Lower lobe of right lung (tissue), 2 donors: ENCODE measurements around the gene FAM177B. TPM values are rescaled to one million over a fixed set of nuclear protein-coding genes. Genes with fewer than 3 reads are reported as not detected.
"Not testable (repeated sequence)": the region's sequence is repeated elsewhere in the genome, so short reads cannot be mapped to it uniquely, and the experiment has no call there.

Experiments
- ATAC-seq, 2 donors: fragments of 200-7000 bp; cut with Tn5 transposase; one replicate each; pipeline ENCODE4 v1.9.1; 2020 to 2022; ENCODE audit warnings: mild to moderate bottlenecking in 2 of 2, moderate library complexity in 2 of 2
- DNase-seq: peaks from one replicate; pipeline ENCODE4 v3.0.0-alpha.2; 2020
- H3K27ac ChIP-seq: fragments of 200-600 bp; one replicate; pipeline ENCODE4 v1.8.0; 2022
- H3K27me3 ChIP-seq: fragments of 200-600 bp; one replicate; pipeline ENCODE4 v1.8.0; 2022; ENCODE audit warnings: low read depth
- H3K36me3 ChIP-seq: fragments of 200-600 bp; one replicate; pipeline ENCODE4 v1.8.0; 2022; ENCODE audit warnings: mild to moderate bottlenecking
- H3K4me1 ChIP-seq: fragments of 200-600 bp; one replicate; pipeline ENCODE4 v1.8.0; 2022
- H3K4me3 ChIP-seq: fragments of 200-600 bp; one replicate; pipeline ENCODE4 v1.8.0; 2022; ENCODE audit warnings: mild to moderate bottlenecking
- H3K9me3 ChIP-seq: fragments of 200-600 bp; one replicate; pipeline ENCODE4 v1.8.0; 2022
- CTCF ChIP-seq: fragments of 200-600 bp; IDR thresholded peaks from one replicate; pipeline ENCODE4 v1.8.0; 2022; ENCODE audit warnings: antibody characterized with exemption, mild to moderate bottlenecking
- intact Hi-C: fragments of 100-400 bp; cut with DNase I; formaldehyde crosslinking; loops from one replicate; pipeline ENCODE4 v1.11.0; 2022
- total RNA-seq: library from RNA; stranded (reverse); fragmentation: NEBNext Ultra II Directional; extraction: Animal tissue kit (Norgen Biotek cat#: 25700); gene quantifications from one replicate; pipeline ENCODE4 v1.2.1, GENCODE V29; 2021
- donor health status: DM: no; HTN: yes; CAD: no; lungs with severe emphysema.

The FAM177B gene
- total RNA-seq, 1 donor from 2014 or later = 0.56 TPM

GRCh38 chr1:222732216-222733159 is 4.5 kb upstream of the FAM177B start:
- Histone ChIP-seq H3K27ac (no peak overlapping the region), H3K27me3 (no peaks in the 10 kb centered on the region), H3K4me3 (no peak overlapping the region), H3K9me3 (no peaks in the 10 kb centered on the region), H3K4me1 (peaks cover 4% of the 10 kb centered on the region), H3K36me3 (peaks cover 91% of the 10 kb centered on the region)
- DNase-seq (no peak), ATAC-seq (no peak)
- no peak for TF ChIP-seq CTCF
- intact Hi-C loops = no loop called here

- Histone ChIP-seq H3K4me3 (no peak overlapping the region), H3K9me3 (no peaks in the 10 kb centered on the region), H3K27ac (no peak overlapping the region), H3K27me3 (no peaks in the 10 kb centered on the region), H3K4me1 (peaks cover 4% of the 10 kb centered on the region), H3K36me3 (peaks cover 69% of the 10 kb centered on the region)
- ATAC-seq (no peak), DNase-seq (no peak)
- no peak for TF ChIP-seq CTCF
- intact Hi-C loops = no loop called here
These were observed 2.3 kb upstream of the FAM177B start for GRCh38 chr1:222734740-222735139.

- H3K27ac ChIP-seq = no peak overlapping the region
- H3K4me3 ChIP-seq = no peak overlapping the region
- H3K9me3 ChIP-seq = no peaks in the 10 kb centered on the region
- TF ChIP-seq CTCF = no peak
- H3K27me3 ChIP-seq = no peaks in the 10 kb centered on the region
- DNase-seq (no peak), ATAC-seq (no peak)
- intact Hi-C loops = no loop called here
- H3K4me1 ChIP-seq = no peaks in the 10 kb centered on the region
- peaks cover 52% of the 10 kb centered on the region for H3K36me3 ChIP-seq
These were observed 532 bp upstream of the FAM177B start for GRCh38 chr1:222736470-222736869.

GRCh38 chr1:222739465-222739864 is 2.5 kb downstream of the FAM177B start:
- no peak for DNase-seq
- no peak for TF ChIP-seq CTCF
- intact Hi-C loops = no loop called here
- Histone ChIP-seq H3K27ac (no peak overlapping the region), H3K36me3 (peaks cover 22% of the 10 kb centered on the region), H3K27me3 (no peaks in the 10 kb centered on the region), H3K9me3 (no peaks in the 10 kb centered on the region), H3K4me1 (no peaks in the 10 kb centered on the region), H3K4me3 (no peak overlapping the region)
- no peak for ATAC-seq

- Histone ChIP-seq H3K36me3 (peaks cover 17% of the 10 kb centered on the region), H3K4me1 (no peaks in the 10 kb centered on the region), H3K9me3 (no peaks in the 10 kb centered on the region), H3K27ac (no peak overlapping the region), H3K27me3 (no peaks in the 10 kb centered on the region), H3K4me3 (no peak overlapping the region)
- ATAC-seq (no peak), DNase-seq (no peak)
- TF ChIP-seq CTCF = no peak
- intact Hi-C loops = no loop called here
These were observed 2.9 kb downstream of the FAM177B start for GRCh38 chr1:222739929-222740328.

GRCh38 chr1:222741630-222742457 is 4.8 kb downstream of the FAM177B start:
- intact Hi-C loops = not testable (repeated sequence)

More at GRCh38 chr1:222741630-222742457, 4.8 kb downstream of the FAM177B start:
- DNase-seq, H3K4me1 ChIP-seq, H3K36me3 ChIP-seq, H3K9me3 ChIP-seq, H3K27ac ChIP-seq, ATAC-seq, H3K27me3 ChIP-seq, H3K4me3 ChIP-seq: not testable (repeated sequence)
